OCI-LY1 (cell line): ENCODE results near the gene SLC39A8.

Source experiments
- H2AFZ ChIP-seq: fragments of 200-600 bp; sonication (generic), shearing (Covaris generic); 2 replicates; pipeline ENCODE4 v1.6.0; 2014; ENCODE audit warnings: antibody characterized with exemption, mild to moderate bottlenecking, low read length
- H3F3A ChIP-seq: fragments of 200-600 bp; sonication (generic), shearing (Covaris generic); 2 replicates; pipeline ENCODE4 v1.6.0; 2014; ENCODE audit warnings: mild to moderate bottlenecking, antibody characterized with exemption, low read length, moderate library complexity; ENCODE audit not compliant: insufficient read depth
- H3K27ac ChIP-seq: fragments of 200-600 bp; sonication (generic); 2 replicates; pipeline ENCODE4 v1.5.1; 2014; ENCODE audit warnings: low read length, mixed run types, mild to moderate bottlenecking, low read depth; ENCODE audit not compliant: poor library complexity, severe bottlenecking
- H3K27me3 ChIP-seq: fragments of 200-600 bp; sonication (generic); 2 replicates; pipeline ENCODE4 v1.6.0; 2014; ENCODE audit warnings: antibody characterized with exemption, mild to moderate bottlenecking, low read length, moderate library complexity; ENCODE audit not compliant: insufficient read depth
- H3K36me3 ChIP-seq: fragments of 200-600 bp; sonication (generic); 2 replicates; pipeline ENCODE4 v1.6.1; 2014; ENCODE audit warnings: mild to moderate bottlenecking, antibody characterized with exemption, low read length, moderate library complexity, mixed read lengths; ENCODE audit not compliant: insufficient read depth
- H3K4me1 ChIP-seq: fragments of 200-600 bp; sonication (generic); 2 replicates; pipeline ENCODE4 v1.5.1; 2014; ENCODE audit warnings: mild to moderate bottlenecking, low read length, moderate library complexity; ENCODE audit not compliant: insufficient read depth, severe bottlenecking
- H3K4me2 ChIP-seq: fragments of 200-600 bp; sonication (generic), shearing (Covaris generic); 2 replicates; pipeline ENCODE4 v1.6.1; 2014; ENCODE audit warnings: low read length
- H3K4me3 ChIP-seq: fragments of 200-600 bp; sonication (generic); 2 replicates; pipeline ENCODE4 v1.5.1; 2014; ENCODE audit warnings: low read length, low read depth, mild to moderate bottlenecking, mixed read lengths; ENCODE audit not compliant: poor library complexity, severe bottlenecking
- H3K79me2 ChIP-seq: fragments of 200-600 bp; shearing (Covaris generic); 2 replicates; pipeline ENCODE4 v1.6.1; 2016; ENCODE audit warnings: mixed run types, low read length, mixed read lengths; ENCODE audit not compliant: insufficient read depth
- H3K9ac ChIP-seq: fragments of 200-600 bp; sonication (generic), shearing (Covaris generic); 2 replicates; pipeline ENCODE4 v1.6.1; 2014; ENCODE audit warnings: mild to moderate bottlenecking, low read length, mixed read lengths
- H3K9me2 ChIP-seq: fragments of 200-600 bp; sonication (generic), shearing (Covaris generic); 2 replicates; pipeline ENCODE4 v1.6.1; 2014; ENCODE audit warnings: low read depth, mild to moderate bottlenecking, low read length, mixed read lengths
- H3K9me3 ChIP-seq: fragments of 200-600 bp; shearing (Covaris generic); 2 replicates; pipeline ENCODE4 v1.6.1; 2014; ENCODE audit warnings: low read length, mixed read lengths
- H4K20me1 ChIP-seq: fragments of 200-600 bp; sonication (generic), shearing (Covaris generic); 2 replicates; pipeline ENCODE4 v1.6.0; 2016; ENCODE audit warnings: mild to moderate bottlenecking, low read length; ENCODE audit not compliant: insufficient read depth
- EZH2 ChIP-seq: fragments of 200-600 bp; sonication (generic), shearing (Covaris generic); IDR thresholded peaks from 2 replicates; pipeline ENCODE4 v1.8.0; 2017; ENCODE audit warnings: borderline replicate concordance, mixed run types, mild to moderate bottlenecking, antibody characterized with exemption, low read length, moderate library complexity, mixed read lengths
- TF ChIP-seq, protein P1 (sequence below): fragments of 200-600 bp; sonication (generic), shearing (Covaris generic); IDR thresholded peaks from 2 replicates; pipeline ENCODE4 v1.5.1; 2017; ENCODE audit warnings: mild to moderate bottlenecking, antibody characterized with exemption, low read length, moderate library complexity, mixed read lengths

The SLC39A8 gene

DNA sequence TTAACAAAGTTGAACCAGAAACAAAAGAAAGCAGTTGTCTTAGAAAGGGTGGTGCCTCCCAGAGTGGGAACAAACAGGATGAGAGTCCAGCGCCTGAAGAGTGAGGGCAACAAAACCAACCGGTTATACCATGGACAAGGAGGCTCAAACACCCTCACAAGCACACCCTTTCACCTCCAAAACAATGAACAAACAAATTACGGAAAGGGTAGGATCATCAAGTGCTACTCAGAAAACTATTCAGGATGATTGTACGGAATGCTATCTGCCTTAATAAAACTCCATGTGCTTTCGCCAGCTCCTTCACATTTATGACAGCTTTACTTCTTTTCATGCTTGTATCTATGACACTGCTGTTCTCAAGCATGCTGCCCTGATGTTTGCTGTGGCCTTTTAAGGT, 26.8 kb downstream of the SLC39A8 start:
- H3K4me2 ChIP-seq, result no peak overlapping the region
- TF ChIP-seq, protein P1, sequence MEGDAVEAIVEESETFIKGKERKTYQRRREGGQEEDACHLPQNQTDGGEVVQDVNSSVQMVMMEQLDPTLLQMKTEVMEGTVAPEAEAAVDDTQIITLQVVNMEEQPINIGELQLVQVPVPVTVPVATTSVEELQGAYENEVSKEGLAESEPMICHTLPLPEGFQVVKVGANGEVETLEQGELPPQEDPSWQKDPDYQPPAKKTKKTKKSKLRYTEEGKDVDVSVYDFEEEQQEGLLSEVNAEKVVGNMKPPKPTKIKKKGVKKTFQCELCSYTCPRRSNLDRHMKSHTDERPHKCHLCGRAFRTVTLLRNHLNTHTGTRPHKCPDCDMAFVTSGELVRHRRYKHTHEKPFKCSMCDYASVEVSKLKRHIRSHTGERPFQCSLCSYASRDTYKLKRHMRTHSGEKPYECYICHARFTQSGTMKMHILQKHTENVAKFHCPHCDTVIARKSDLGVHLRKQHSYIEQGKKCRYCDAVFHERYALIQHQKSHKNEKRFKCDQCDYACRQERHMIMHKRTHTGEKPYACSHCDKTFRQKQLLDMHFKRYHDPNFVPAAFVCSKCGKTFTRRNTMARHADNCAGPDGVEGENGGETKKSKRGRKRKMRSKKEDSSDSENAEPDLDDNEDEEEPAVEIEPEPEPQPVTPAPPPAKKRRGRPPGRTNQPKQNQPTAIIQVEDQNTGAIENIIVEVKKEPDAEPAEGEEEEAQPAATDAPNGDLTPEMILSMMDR, result no peak
- H2AFZ ChIP-seq, result no peak overlapping the region
- no peak overlapping the region for H3K4me3 ChIP-seq
- H3K36me3 ChIP-seq, result peaks cover 45% of the 10 kb centered on the region
- H3K4me1 ChIP-seq, result peaks cover 21% of the 10 kb centered on the region
- no peaks in the 10 kb centered on the region for H3K9me3 ChIP-seq
- peaks cover 36% of the 10 kb centered on the region for H3K79me2 ChIP-seq
- H3K9me2 ChIP-seq, result no peaks in the 10 kb centered on the region
- H4K20me1 ChIP-seq, result no peaks in the 10 kb centered on the region
- H3K27me3 ChIP-seq, result no peaks in the 10 kb centered on the region
- H3F3A ChIP-seq, result no peaks in the 10 kb centered on the region
- H3K27ac ChIP-seq, result no peak overlapping the region
- H3K9ac ChIP-seq, result no peak overlapping the region

DNA sequence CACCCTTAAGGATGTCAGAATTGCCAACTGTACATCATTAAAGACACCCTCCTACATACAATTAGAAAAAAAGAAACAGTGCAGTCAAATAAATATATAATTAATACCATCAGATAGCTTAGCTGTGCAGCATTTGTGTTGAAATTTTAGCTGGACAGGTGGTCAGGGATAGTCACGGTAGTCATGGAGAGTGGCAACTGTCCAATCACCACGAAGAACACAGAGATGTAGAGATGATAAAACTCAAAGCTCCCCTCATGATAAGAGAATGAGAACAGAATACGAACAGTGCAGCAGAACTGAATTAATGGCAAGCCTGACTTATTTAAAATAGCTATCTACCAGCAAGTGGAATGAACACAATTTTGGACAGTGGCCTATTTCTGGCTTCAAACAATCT, 27.2 kb downstream of the SLC39A8 start:
- H4K20me1 ChIP-seq, result no peaks in the 10 kb centered on the region
- no peaks in the 10 kb centered on the region for H3K27me3 ChIP-seq
- H3K9me2 ChIP-seq, result no peaks in the 10 kb centered on the region
- no peaks in the 10 kb centered on the region for H3F3A ChIP-seq
- H3K4me1 ChIP-seq, result peaks cover 20% of the 10 kb centered on the region
- H3K79me2 ChIP-seq, result peaks cover 32% of the 10 kb centered on the region
- H3K36me3 ChIP-seq, result peaks cover 40% of the 10 kb centered on the region
- no peak overlapping the region for H2AFZ ChIP-seq
- no peak overlapping the region for H3K4me2 ChIP-seq
- no peak overlapping the region for H3K9ac ChIP-seq
- no peak overlapping the region for H3K4me3 ChIP-seq
- no peak for TF ChIP-seq EZH2
- TF ChIP-seq, protein P1, result no peak
- H3K9me3 ChIP-seq, result no peaks in the 10 kb centered on the region
- no peak overlapping the region for H3K27ac ChIP-seq

DNA sequence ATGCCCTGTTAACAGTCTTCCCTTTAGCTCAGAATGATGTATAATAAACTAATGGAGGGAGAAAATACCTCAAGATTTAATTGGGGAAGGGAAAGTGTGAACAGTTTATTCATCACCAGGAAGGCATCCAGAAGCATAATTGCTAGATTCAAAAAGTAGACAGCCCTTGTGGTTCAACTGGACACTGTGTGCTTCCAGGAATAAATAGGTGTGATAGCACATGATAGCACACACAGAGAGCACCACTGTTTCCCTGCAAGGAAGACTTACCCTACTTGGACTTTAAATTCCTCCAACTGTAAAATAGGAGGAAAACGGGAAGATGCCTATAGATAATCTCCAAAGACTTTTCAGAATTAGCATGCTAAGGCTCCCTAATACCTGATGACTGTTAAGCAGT, 27.8 kb downstream of the SLC39A8 start:
- Histone ChIP-seq H3K9me3 (no peaks in the 10 kb centered on the region), H3F3A (no peaks in the 10 kb centered on the region), H4K20me1 (no peaks in the 10 kb centered on the region), H3K79me2 (peaks cover 25% of the 10 kb centered on the region; the same call in 1 of the 2 replicates), H3K4me1 (peaks cover 13% of the 10 kb centered on the region), H3K9ac (no peak overlapping the region), H3K27me3 (no peaks in the 10 kb centered on the region), H3K27ac (no peak overlapping the region), H3K4me3 (no peak overlapping the region), H3K9me2 (no peaks in the 10 kb centered on the region), H2AFZ (no peak overlapping the region), H3K36me3 (peaks cover 34% of the 10 kb centered on the region), H3K4me2 (no peak overlapping the region)
- TF ChIP-seq EZH2, result no peak
- TF ChIP-seq, protein P1, result no peak
